Measurements from ENCODE around the gene ZSCAN31. TPM values are rescaled to one million over a fixed set of nuclear protein-coding genes. Genes with fewer than 3 reads are reported as not detected.

The ZSCAN31 gene
- total RNA-seq, 1 donor from 2014 or later, result 1.1 TPM

DNA sequence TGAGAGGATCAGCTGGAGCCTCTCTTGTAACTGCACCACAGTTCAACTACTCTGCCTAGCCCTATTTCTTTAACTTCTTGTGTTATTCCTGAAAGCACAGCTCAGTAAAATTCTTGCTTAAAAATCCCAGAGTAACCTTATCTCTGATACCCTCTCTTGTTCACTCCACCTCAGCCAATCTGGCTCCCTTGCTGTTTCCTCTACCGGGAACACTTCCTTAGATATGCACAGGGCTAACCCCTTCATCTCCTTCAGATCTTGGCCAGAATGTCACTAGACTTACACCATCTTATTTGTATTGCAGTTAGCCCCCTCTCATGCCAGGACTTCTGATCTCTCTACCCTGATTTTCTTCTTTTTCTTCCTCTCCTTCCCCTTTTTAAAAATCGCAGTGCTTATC lies 11.2 kb upstream of the ZSCAN31 start:
- H3K4me3 Mint-ChIP-seq (ENCODE audit: unreplicated experiment), result no peak overlapping the region
- H3K9me3 ChIP-seq (ENCODE audit: insufficient read depth, low read depth, low read length), result no peaks in the 10 kb centered on the region
- H3K4me3 ChIP-seq (ENCODE audit: insufficient read depth, low read depth, low read length), result no peak overlapping the region
- no peaks in the 10 kb centered on the region for H3K4me1 ChIP-seq (ENCODE audit: insufficient read depth, low read length)
- peaks cover 15% of the 10 kb centered on the region for H3K27me3 Mint-ChIP-seq (ENCODE audit: low read depth, unreplicated experiment)
- no peak overlapping the region for H3K27ac Mint-ChIP-seq (ENCODE audit: unreplicated experiment)
- no peak overlapping the region for H2AFZ ChIP-seq (ENCODE audit: low read depth, low read length)
- TF ChIP-seq, protein P1, sequence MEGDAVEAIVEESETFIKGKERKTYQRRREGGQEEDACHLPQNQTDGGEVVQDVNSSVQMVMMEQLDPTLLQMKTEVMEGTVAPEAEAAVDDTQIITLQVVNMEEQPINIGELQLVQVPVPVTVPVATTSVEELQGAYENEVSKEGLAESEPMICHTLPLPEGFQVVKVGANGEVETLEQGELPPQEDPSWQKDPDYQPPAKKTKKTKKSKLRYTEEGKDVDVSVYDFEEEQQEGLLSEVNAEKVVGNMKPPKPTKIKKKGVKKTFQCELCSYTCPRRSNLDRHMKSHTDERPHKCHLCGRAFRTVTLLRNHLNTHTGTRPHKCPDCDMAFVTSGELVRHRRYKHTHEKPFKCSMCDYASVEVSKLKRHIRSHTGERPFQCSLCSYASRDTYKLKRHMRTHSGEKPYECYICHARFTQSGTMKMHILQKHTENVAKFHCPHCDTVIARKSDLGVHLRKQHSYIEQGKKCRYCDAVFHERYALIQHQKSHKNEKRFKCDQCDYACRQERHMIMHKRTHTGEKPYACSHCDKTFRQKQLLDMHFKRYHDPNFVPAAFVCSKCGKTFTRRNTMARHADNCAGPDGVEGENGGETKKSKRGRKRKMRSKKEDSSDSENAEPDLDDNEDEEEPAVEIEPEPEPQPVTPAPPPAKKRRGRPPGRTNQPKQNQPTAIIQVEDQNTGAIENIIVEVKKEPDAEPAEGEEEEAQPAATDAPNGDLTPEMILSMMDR (IDR thresholded peaks at IDR 0.05; ENCODE audit: insufficient read depth, low read depth, low read length), result no peak
- peaks cover 24% of the 10 kb centered on the region for H3K79me2 ChIP-seq (ENCODE audit: insufficient read depth, low read length)
- H3K4me2 ChIP-seq (ENCODE audit: low read length), result no peak overlapping the region
- no peaks in the 10 kb centered on the region for H3K36me3 Mint-ChIP-seq (ENCODE audit: low read depth, unreplicated experiment)
- DNase-seq (ENCODE audit: low read depth) (no peak), FAIRE-seq (no peak)
- H4K20me1 ChIP-seq (ENCODE audit: insufficient read depth, low read length), result no peaks in the 10 kb centered on the region
- no peak overlapping the region for H3K27ac ChIP-seq (ENCODE audit: low read depth, low read length)
- H3K27me3 ChIP-seq (ENCODE audit: insufficient read depth, low read length), result peaks cover 7% of the 10 kb centered on the region
- no peak overlapping the region for H3K9ac ChIP-seq (ENCODE audit: low read length)
- H3K4me1 Mint-ChIP-seq (ENCODE audit: low read depth, unreplicated experiment), result peaks cover 4% of the 10 kb centered on the region
- no peaks in the 10 kb centered on the region for H3K9me3 Mint-ChIP-seq (ENCODE audit: unreplicated experiment)
- H3K36me3 ChIP-seq (ENCODE audit: insufficient read depth, low read length), result no peaks in the 10 kb centered on the region

DNA sequence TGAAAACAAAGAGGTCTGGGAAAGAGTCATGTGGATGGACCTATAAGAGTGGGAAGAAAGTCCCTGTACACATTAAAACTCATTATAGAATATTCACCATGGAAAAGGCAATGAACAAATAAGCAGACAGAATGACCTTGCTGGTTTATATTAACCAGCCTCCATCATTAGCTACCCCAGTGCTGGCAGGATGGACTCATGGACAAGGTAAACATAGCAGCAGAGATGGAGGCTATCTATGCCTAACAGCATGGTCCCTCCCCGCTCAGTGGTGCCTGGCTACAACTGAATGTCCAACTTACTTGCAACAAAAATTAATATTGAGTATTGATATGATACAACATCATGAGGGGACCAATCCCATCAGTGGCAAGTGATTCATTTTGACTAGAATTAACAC lies 9.3 kb upstream of the ZSCAN31 start:
- Histone ChIP-seq H3K27ac (ENCODE audit: low read depth, low read length) (no peak overlapping the region), H3K9me3 (ENCODE audit: insufficient read depth, low read depth, low read length) (no peaks in the 10 kb centered on the region), H4K20me1 (ENCODE audit: insufficient read depth, low read length) (no peaks in the 10 kb centered on the region), H3K27me3 (ENCODE audit: insufficient read depth, low read length) (peaks cover 7% of the 10 kb centered on the region), H3K79me2 (ENCODE audit: insufficient read depth, low read length) (peaks cover 5% of the 10 kb centered on the region), H3K4me3 (ENCODE audit: insufficient read depth, low read depth, low read length) (no peak overlapping the region), H3K9ac (ENCODE audit: low read length) (no peak overlapping the region), H3K4me1 (ENCODE audit: insufficient read depth, low read length) (no peaks in the 10 kb centered on the region), H2AFZ (ENCODE audit: low read depth, low read length) (no peak overlapping the region), H3K4me2 (ENCODE audit: low read length) (no peak overlapping the region), H3K36me3 (ENCODE audit: insufficient read depth, low read length) (no peaks in the 10 kb centered on the region)
- no peaks in the 10 kb centered on the region for H3K4me1 Mint-ChIP-seq (ENCODE audit: low read depth, unreplicated experiment)
- no peak for FAIRE-seq
- no peak for TF ChIP-seq EZH2 (IDR thresholded peaks at IDR 0.05; ENCODE audit: insufficient read depth, low read length)
- TF ChIP-seq, protein P1 (IDR thresholded peaks at IDR 0.05; ENCODE audit: insufficient read depth, low read depth, low read length), result no peak
- H3K27me3 Mint-ChIP-seq (ENCODE audit: low read depth, unreplicated experiment), result peaks cover 15% of the 10 kb centered on the region
- DNase-seq (ENCODE audit: low read depth), result no peak
- no peak overlapping the region for H3K4me3 Mint-ChIP-seq (ENCODE audit: unreplicated experiment)
- H3K36me3 Mint-ChIP-seq (ENCODE audit: low read depth, unreplicated experiment), result peaks cover 2% of the 10 kb centered on the region
- no peak overlapping the region for H3K27ac Mint-ChIP-seq (ENCODE audit: unreplicated experiment)
- no peaks in the 10 kb centered on the region for H3K9me3 Mint-ChIP-seq (ENCODE audit: unreplicated experiment)

DNA sequence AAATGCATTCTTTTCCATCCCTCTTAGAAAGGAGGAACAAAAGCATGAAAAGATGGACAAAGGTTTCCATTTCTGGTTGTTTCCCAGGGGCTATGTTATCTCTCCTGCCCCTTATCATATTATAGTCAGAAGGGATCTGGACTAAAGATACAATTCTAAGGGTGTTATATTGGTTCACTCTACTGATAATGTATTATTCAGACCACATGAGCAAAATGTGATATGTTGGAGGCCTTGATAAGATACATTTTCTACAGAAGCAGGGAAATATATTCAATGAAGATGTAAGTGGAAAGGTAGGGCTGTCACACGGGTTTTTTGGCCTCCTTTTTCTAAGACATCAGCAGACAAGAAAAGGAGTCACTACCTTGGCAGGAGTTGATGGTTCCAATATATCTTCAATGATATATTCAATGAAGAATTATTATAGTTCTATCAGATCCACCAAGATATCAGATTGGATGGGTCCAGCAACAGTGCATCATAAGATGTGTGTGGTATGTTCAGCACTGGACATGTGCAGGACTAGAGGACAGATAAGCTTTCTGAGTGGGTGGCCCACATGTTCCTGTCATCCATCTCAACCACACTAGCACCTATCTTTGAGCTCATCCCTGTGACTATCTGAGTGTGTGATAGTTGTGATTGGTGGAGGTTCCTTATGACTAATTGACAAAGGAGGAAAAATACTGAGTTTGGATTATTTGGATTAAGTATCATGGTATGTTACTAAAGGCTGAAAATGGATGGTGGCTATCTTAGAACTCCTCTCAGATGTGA lies 8.1 kb upstream of the ZSCAN31 start:
- Mint-ChIP-seq H3K36me3 (ENCODE audit: low read depth, unreplicated experiment) (peaks cover 2% of the 10 kb centered on the region), H3K27ac (ENCODE audit: unreplicated experiment) (no peak overlapping the region), H3K27me3 (ENCODE audit: low read depth, unreplicated experiment) (peaks cover 15% of the 10 kb centered on the region), H3K4me3 (ENCODE audit: unreplicated experiment) (no peak overlapping the region), H3K4me1 (ENCODE audit: low read depth, unreplicated experiment) (no peaks in the 10 kb centered on the region), H3K9me3 (ENCODE audit: unreplicated experiment) (no peaks in the 10 kb centered on the region)
- no peak for TF ChIP-seq EZH2 (IDR thresholded peaks at IDR 0.05; ENCODE audit: insufficient read depth, low read length)
- TF ChIP-seq, protein P1 (IDR thresholded peaks at IDR 0.05; ENCODE audit: insufficient read depth, low read depth, low read length), result no peak
- Histone ChIP-seq H3K36me3 (ENCODE audit: insufficient read depth, low read length) (no peaks in the 10 kb centered on the region), H3K4me1 (ENCODE audit: insufficient read depth, low read length) (no peaks in the 10 kb centered on the region), H3K9me3 (ENCODE audit: insufficient read depth, low read depth, low read length) (no peaks in the 10 kb centered on the region), H3K79me2 (ENCODE audit: insufficient read depth, low read length) (no peaks in the 10 kb centered on the region), H3K27me3 (ENCODE audit: insufficient read depth, low read length) (peaks cover 7% of the 10 kb centered on the region), H4K20me1 (ENCODE audit: insufficient read depth, low read length) (no peaks in the 10 kb centered on the region), H3K9ac (ENCODE audit: low read length) (no peak overlapping the region), H3K4me2 (ENCODE audit: low read length) (no peak overlapping the region), H3K4me3 (ENCODE audit: insufficient read depth, low read depth, low read length) (no peak overlapping the region), H3K27ac (ENCODE audit: low read depth, low read length) (no peak overlapping the region), H2AFZ (ENCODE audit: low read depth, low read length) (no peak overlapping the region)
- DNase-seq (ENCODE audit: low read depth), result no peak
- no peak for FAIRE-seq

Measured in astrocyte (in vitro differentiated cells and primary cell).